K562 (cell line): ENCODE results near the gene TEKT2. TPM values are rescaled to one million over a fixed set of nuclear protein-coding genes. Genes with fewer than 3 reads are reported as not detected.
A peak's percentile ranks its signal among the peaks of the same experiment; 100 is the strongest.

ENCODE experiments used
- ATF1 ChIP-seq, 2 experiments: fragments of 450-650 bp in 1 of 2; IDR thresholded peaks; 2 replicates each; pipeline ENCODE4 v1.6.1; 2016; ENCODE audit warnings: missing compliant biosample characterization in 1 of 2, missing genetic modification characterization in 1 of 2
- CBX1 ChIP-seq: sonication (generic); IDR thresholded peaks from 2 replicates; pipeline ENCODE4 v1.6.1; 2016; ENCODE audit warnings: antibody characterized with exemption, low read depth, mild to moderate bottlenecking
- CHCHD3 ChIP-seq: fragments of 250-450 bp; sonication (Bioruptor Pico); IDR thresholded peaks from 2 replicates; pipeline ENCODE4 v2.1.2; 2022; ENCODE audit warnings: mild to moderate bottlenecking
- E2F8 ChIP-seq: fragments of 450-650 bp; IDR thresholded peaks from 2 replicates; pipeline ENCODE4 v1.7.1; 2018; ENCODE audit warnings: mild to moderate bottlenecking, low read depth; ENCODE audit not compliant: partially characterized antibody
- EP400 ChIP-seq: fragments of 450-650 bp; IDR thresholded peaks from 2 replicates; pipeline ENCODE4 v1.6.1; 2017; ENCODE audit warnings: antibody characterized with exemption, mild to moderate bottlenecking, moderate library complexity
- ETS1 ChIP-seq: conservative IDR thresholded peaks from 2 replicates; pipeline ENCODE4 v1.6.1; 2011; ENCODE audit warnings: low read depth, mild to moderate bottlenecking, low read length; ENCODE audit not compliant: control insufficient read depth
- FOXJ3 ChIP-seq: sonication (generic); formaldehyde crosslinking; IDR thresholded peaks from 2 replicates; pipeline ENCODE4 v1.4.0; 2020; ENCODE audit warnings: mild to moderate bottlenecking, missing genetic modification reagents
- GTF2A2 ChIP-seq: IDR thresholded peaks from 2 replicates; pipeline ENCODE4 v1.6.1; 2016; ENCODE audit warnings: mild to moderate bottlenecking, missing genetic modification characterization, missing compliant biosample characterization
- HBP1 ChIP-seq: fragments of 450-650 bp; formaldehyde crosslinking; IDR thresholded peaks from 2 replicates; pipeline ENCODE4 v1.4.0; 2022; ENCODE audit warnings: missing genetic modification characterization
- MTA1 ChIP-seq: fragments of 450-650 bp; IDR thresholded peaks from 2 replicates; pipeline ENCODE4 v1.6.1; 2017; ENCODE audit warnings: borderline replicate concordance
- NR2F6 ChIP-seq: fragments of 450-650 bp; formaldehyde crosslinking; IDR thresholded peaks from 2 replicates; pipeline ENCODE4 v1.4.0; 2020; ENCODE audit warnings: mild to moderate bottlenecking
- SIN3B ChIP-seq: fragments of 450-650 bp; IDR thresholded peaks from 2 replicates; pipeline ENCODE4 v1.6.1; 2017; ENCODE audit warnings: low read depth, mild to moderate bottlenecking, moderate library complexity
- UBTF ChIP-seq, 2 experiments: IDR thresholded peaks; 2 replicates each; pipeline ENCODE4 v1.6.1; 2012; ENCODE audit warnings: improper control_type of control experiment in 2 of 2, low read depth in 2 of 2, low read length in 2 of 2, borderline replicate concordance in 1 of 2
- ZBTB5 ChIP-seq: fragments of 450-650 bp; IDR thresholded peaks from 2 replicates; pipeline ENCODE4 v1.6.1; 2017; ENCODE audit warnings: antibody characterized with exemption
- ZNF12 ChIP-seq: sonication (generic); formaldehyde crosslinking; IDR thresholded peaks from 2 replicates; pipeline ENCODE4 v1.4.0; 2020; ENCODE audit warnings: mild to moderate bottlenecking, missing genetic modification reagents
- polyA plus RNA-seq, 8 experiments: library from polyadenylated mRNA; depleted of rRNA in 4 of 8; stranded (reverse) in 5 of 8; unstranded in 3 of 8; fragments of >200 nt; fragmentation: Nextera tagmentation in 2 of 8; fragmentation: Illumina TruSeq in 1 of 8; extraction: Ambion mirVana in 2 of 8; extraction: Trizol in 1 of 8; gene quantifications; 2 replicates each; pipeline versions ENCODE4 v1.2.1 to v1.2.3, GENCODE V29; 2011 to 2014; ENCODE audit warnings: inconsistent platforms in 1 of 8, missing spikeins in 1 of 8
- total RNA-seq, 7 experiments: library from RNA; depleted of rRNA in 6 of 7; stranded (reverse); fragments of >200 nt in 6 of 7; fragmentation: Illumina TruSeq in 2 of 7; extraction: Trizol in 2 of 7; gene quantifications; 2 replicates each; pipeline versions ENCODE4 v1.2.1 to v1.2.3, GENCODE V29; 2011 to 2021; ENCODE audit warnings: low replicate concordance in 1 of 7

The TEKT2 gene
- total and polyA plus RNA-seq, 9 of the 15 experiments (the other 6 are each of a cell fraction or from before 2014, with no cell fraction given) = 0.06 to 0.94 (median 0.30) TPM; not detected in 1

- TF ChIP-seq GTF2A2 (tag) (0 out of 2 replicates have a peak, but pooled peaks have one; percentile 54), FOXJ3 (no peak), EP400 (peak; percentile 93), UBTF (IDR thresholded peaks at IDR 0.05; ENCODE audit: borderline replicate concordance in 1 of 2, low read depth in 2 of 2, low read length in 2 of 2) (0 out of 4 replicates have a peak, but pooled peaks of 1 of the 2 experiments have one; percentile 29), CBX1 (peak; percentile 98), ZNF12 (CRISPR knock-in tag) (peak; percentile 49; the same call in 1 of the 2 replicates), HBP1 (CRISPR knock-in tag) (peak; percentile 19; the same call in 1 of the 2 replicates), E2F8 (peak; percentile 96), SIN3B (peak; percentile 100), ZBTB5 (no peak), CHCHD3 (CRISPR knock-in tag) (no peak), NR2F6 (CRISPR knock-in tag) (peak; percentile 38; the same call in 1 of the 2 replicates), MTA1 (peak; percentile 94), ETS1 (peak; percentile 88), ATF1 (CRISPR knock-in tag; IDR thresholded peaks at IDR 0.05) (peak; percentile 48; the same call in 1 of the 2 replicates), ATF1 (tag; IDR thresholded peaks at IDR 0.05) (peak; percentile 98)
Measured at GRCh38 chr1:36088577-36089392, 4.9 kb downstream of the TEKT2 start, which contains the start of gene ADPRS (continued).
